Prostate gland (tissue), 2 donors: ENCODE results near the gene KCTD20. TPM values are rescaled to one million over a fixed set of nuclear protein-coding genes. Genes with fewer than 3 reads are reported as not detected.

ENCODE experiments used
- DNase-seq: peaks from one replicate; pipeline ENCODE4 v3.0.0-alpha.2; 2019; ENCODE audit warnings: low spot score
- H3K27ac ChIP-seq, 2 donors: fragments of 200-600 bp; sonication (generic); 2 replicates each; pipeline ENCODE4 v1.5.1; 2017 to 2019
- H3K27me3 ChIP-seq: fragments of 200-600 bp; sonication (generic); replicated peaks from 2 replicates; pipeline ENCODE4 v1.5.1; 2019; ENCODE audit not compliant: insufficient read depth
- H3K36me3 ChIP-seq, 2 donors: fragments of 200-600 bp; sonication (generic); 1 replicate in 1 of 2; 2 replicates in 1 of 2; pipeline versions ENCODE4 v1.5.1 to v1.8.1; 2017 to 2019
- H3K4me1 ChIP-seq: fragments of 200-600 bp; sonication (generic); replicated peaks from 2 replicates; pipeline ENCODE4 v1.5.1; 2019
- H3K4me3 ChIP-seq, 2 donors: fragments of 200-600 bp; sonication (generic); 2 replicates each; pipeline ENCODE4 v1.5.1; 2017 to 2019
- H3K9me3 ChIP-seq: fragments of 200-600 bp; sonication (generic); 2 replicates; pipeline ENCODE4 v1.5.1; 2017
- CTCF ChIP-seq, 4 experiments: fragments of 200-600 bp in 2 of 4; fragments of 450-650 bp in 2 of 4; sonication (generic) in 2 of 4; IDR thresholded peaks; 1 replicate in 3 of 4; 2 replicates in 1 of 4; pipeline ENCODE4 v1.5.1; 2016 to 2019; ENCODE audit warnings: antibody characterized with exemption in 4 of 4, mild to moderate bottlenecking in 2 of 4, moderate library complexity in 2 of 4
- POLR2A ChIP-seq: fragments of 450-650 bp; IDR thresholded peaks from one replicate; pipeline ENCODE4 v1.6.1; 2016; ENCODE audit warnings: antibody characterized with exemption, mild to moderate bottlenecking
- POLR2AphosphoS5 ChIP-seq: sonication (generic); formaldehyde crosslinking; IDR thresholded peaks from one replicate; pipeline ENCODE4 v1.6.1; 2017; ENCODE audit warnings: antibody characterized with exemption
- WGBS: methylation state at CpG from one replicate; pipeline ENCODE4 v1.1.5; 2018; 5-methylcytosine and 5-hydroxymethylcytosine counted together
- intact Hi-C: fragments of 100-400 bp; cut with DNase I; formaldehyde crosslinking; loops from one replicate; pipeline ENCODE4 v1.14.2; 2022
- total RNA-seq, 2 donors: library from RNA; depleted of rRNA; stranded (reverse); fragments of >200 nt; gene quantifications; one replicate each; pipeline ENCODE4 v1.1.0, GENCODE V29; 2016

The KCTD20 gene
- total RNA-seq, 2 donors from 2014 or later: 33.7 to 44.1 TPM

DNA sequence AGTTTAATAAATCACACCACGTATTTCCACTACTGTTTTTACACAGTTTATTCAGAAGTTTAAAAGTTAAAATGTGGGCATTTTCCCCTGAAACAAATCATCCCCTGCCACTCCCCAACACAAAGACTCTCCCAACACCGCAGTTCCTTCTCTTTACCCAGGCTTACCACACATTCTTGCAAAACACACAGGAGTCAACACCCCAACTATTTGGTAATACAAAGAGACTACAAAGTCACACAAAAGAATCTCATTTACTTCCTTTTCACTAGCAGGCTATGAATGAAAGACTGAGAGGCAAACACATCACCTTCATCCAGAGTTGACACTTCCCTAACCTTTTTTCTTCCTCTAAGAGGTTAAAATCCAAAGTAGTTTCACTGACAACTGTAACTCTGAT lies 51.1 kb downstream of the KCTD20 start:
- DNase-seq: no peak
- 28% methylated on average over 2 of the region's 2 CpGs for WGBS
- no peaks in the 10 kb centered on the region for H3K36me3 ChIP-seq
- TF ChIP-seq POLR2A: no peak
- TF ChIP-seq POLR2AphosphoS5: no peak
- TF ChIP-seq CTCF (IDR thresholded peaks at IDR 0.05): no peak
- no peak overlapping the region for H3K27ac ChIP-seq
- no peak overlapping the region for H3K4me3 ChIP-seq
- no peaks in the 10 kb centered on the region for H3K9me3 ChIP-seq
- H3K27me3 ChIP-seq: no peaks in the 10 kb centered on the region
- H3K4me1 ChIP-seq: no peaks in the 10 kb centered on the region
- intact Hi-C loops: no loop called here

DNA sequence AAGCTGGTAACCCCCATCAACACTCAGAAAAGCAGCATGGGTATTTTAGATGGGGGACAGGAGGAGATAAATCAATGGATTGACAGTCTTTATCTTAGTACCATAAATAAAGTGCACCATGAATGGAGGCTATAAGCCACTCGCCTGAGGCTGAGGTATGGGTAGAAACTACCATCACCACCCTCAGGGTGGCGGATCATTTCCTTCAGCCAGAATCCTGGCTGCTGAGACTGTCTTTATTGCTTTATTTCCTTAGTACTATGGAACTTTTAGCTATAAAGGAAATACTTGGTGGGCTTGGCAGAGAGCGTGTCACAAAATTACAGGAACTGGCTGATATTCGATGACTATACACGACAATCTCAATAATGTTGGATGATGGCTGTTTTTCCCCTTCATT lies 52.3 kb downstream of the KCTD20 start:
- no peak for TF ChIP-seq POLR2AphosphoS5
- no peak for TF ChIP-seq CTCF (IDR thresholded peaks at IDR 0.05)
- TF ChIP-seq POLR2A: no peak
- H3K27me3 ChIP-seq: no peaks in the 10 kb centered on the region
- H3K27ac ChIP-seq: no peak overlapping the region
- 95% methylated on average over 5 of the region's 5 CpGs for WGBS
- H3K9me3 ChIP-seq: no peaks in the 10 kb centered on the region
- no peak for DNase-seq
- no peak overlapping the region for H3K4me3 ChIP-seq
- H3K4me1 ChIP-seq: no peaks in the 10 kb centered on the region
- H3K36me3 ChIP-seq: no peaks in the 10 kb centered on the region
- intact Hi-C loops: no loop called here

- DNase-seq: no peak
- Histone ChIP-seq H3K9me3 (no peaks in the 10 kb centered on the region), H3K4me3 (no peak overlapping the region), H3K27ac (no peak overlapping the region), H3K27me3 (no peaks in the 10 kb centered on the region), H3K4me1 (no peaks in the 10 kb centered on the region), H3K36me3 (no peaks in the 10 kb centered on the region)
- 80% methylated on average over 4 of the region's 4 CpGs for WGBS
- TF ChIP-seq CTCF (IDR thresholded peaks at IDR 0.05): no peak
- no peak for TF ChIP-seq POLR2A
- TF ChIP-seq POLR2AphosphoS5: no peak
- intact Hi-C loops: no loop called here
These were observed 57.1 kb downstream of the KCTD20 start for GRCh38 chr6:36499918-36500317.

DNA sequence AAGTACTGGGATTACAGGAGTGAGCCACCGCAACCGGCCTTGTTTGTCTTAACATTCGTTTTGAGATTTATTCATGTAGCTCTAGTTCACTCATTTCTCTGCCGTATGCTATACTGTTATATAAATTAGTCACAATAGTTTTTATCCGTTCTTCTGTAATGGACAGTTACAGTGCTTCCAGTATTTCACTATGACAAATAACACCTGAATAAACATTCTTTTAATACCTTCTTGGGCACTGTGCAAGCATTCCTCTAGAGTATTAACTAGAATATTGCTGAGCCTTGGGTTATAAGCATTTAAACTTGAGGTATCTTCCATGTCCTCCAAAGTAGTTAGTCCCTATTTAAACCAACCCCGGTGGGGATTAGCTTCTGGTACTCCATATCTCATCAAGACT lies 58.9 kb downstream of the KCTD20 start:
- intact Hi-C loops: no loop called here
- WGBS: 42% methylated on average over 6 of the region's 6 CpGs
- Histone ChIP-seq H3K9me3 (no peaks in the 10 kb centered on the region), H3K4me1 (no peaks in the 10 kb centered on the region), H3K27ac (no peak overlapping the region), H3K27me3 (no peaks in the 10 kb centered on the region), H3K4me3 (no peak overlapping the region), H3K36me3 (no peaks in the 10 kb centered on the region)
- no peak for DNase-seq
- TF ChIP-seq POLR2AphosphoS5: no peak

GRCh38 chr6:36504181-36504580 lies 61.4 kb downstream of the KCTD20 start:
- Histone ChIP-seq H3K27ac (no peak overlapping the region), H3K9me3 (no peaks in the 10 kb centered on the region), H3K36me3 (no peaks in the 10 kb centered on the region), H3K4me3 (no peak overlapping the region), H3K4me1 (no peaks in the 10 kb centered on the region), H3K27me3 (no peaks in the 10 kb centered on the region)
- WGBS: 93% methylated on average over 3 of the region's 3 CpGs
- DNase-seq: no peak
- TF ChIP-seq CTCF (IDR thresholded peaks at IDR 0.05) (no peak), POLR2AphosphoS5 (no peak), POLR2A (no peak)
- intact Hi-C loops: no loop called here
